T follicular helper cell (primary cell): Measurements from ENCODE around the gene PDS5B.
"Not testable (repeated sequence)": the region's sequence is repeated elsewhere in the genome, so short reads cannot be mapped to it uniquely, and the experiment has no call there.

Source experiments
- DNase-seq: peaks from one replicate; pipeline ENCODE4 v3.0.0-alpha.2; 2020; ENCODE audit warnings: low read depth

Gene PDS5B

GRCh38 chr13:32729097-32729496 is 142.8 kb downstream of the PDS5B start:
- DNase-seq, result not testable (repeated sequence)

GRCh38 chr13:32731074-32731473 is 144.8 kb downstream of the PDS5B start:
- DNase-seq, result no peak

- no peak for DNase-seq
Observed at GRCh38 chr13:32731576-32731975, 145.3 kb downstream of the PDS5B start.

- DNase-seq, result no peak
Observed at GRCh38 chr13:32733690-32734089, 147.4 kb downstream of the PDS5B start.

- DNase-seq, result no peak
Observed at GRCh38 chr13:32734511-32734910, 148.3 kb downstream of the PDS5B start.

GRCh38 chr13:32735859-32736258 is 149.6 kb downstream of the PDS5B start:
- no peak for DNase-seq

GRCh38 chr13:32736648-32737047 is 150.4 kb downstream of the PDS5B start:
- DNase-seq, result no peak

GRCh38 chr13:32737111-32737571 is 150.9 kb downstream of the PDS5B start:
- DNase-seq, result no peak

- DNase-seq, result no peak
Observed at GRCh38 chr13:32737679-32738078, 151.4 kb downstream of the PDS5B start.

GRCh38 chr13:32745509-32745908 is 159.3 kb downstream of the PDS5B start:
- DNase-seq, result no peak

- no peak for DNase-seq
Observed at GRCh38 chr13:32746474-32746873, 160.2 kb downstream of the PDS5B start.

GRCh38 chr13:32748305-32748704 is 162.1 kb downstream of the PDS5B start:
- DNase-seq, result no peak

GRCh38 chr13:32751340-32751739 is 165.1 kb downstream of the PDS5B start:
- DNase-seq, result no peak

GRCh38 chr13:32752311-32752710 is 166.1 kb downstream of the PDS5B start:
- DNase-seq, result no peak

- DNase-seq, result no peak
Observed at GRCh38 chr13:32752997-32753606, 166.8 kb downstream of the PDS5B start.

GRCh38 chr13:32754179-32754578 is 167.9 kb downstream of the PDS5B start:
- DNase-seq, result no peak

GRCh38 chr13:32759152-32759551 is 172.9 kb downstream of the PDS5B start:
- DNase-seq, result no peak

- DNase-seq, result no peak
Observed at GRCh38 chr13:32761472-32761871, 175.2 kb downstream of the PDS5B start.

GRCh38 chr13:32779119-32779518 is 192.9 kb downstream of the PDS5B start:
- no peak for DNase-seq

GRCh38 chr13:32781906-32782305 is 195.7 kb downstream of the PDS5B start:
- no peak for DNase-seq

- DNase-seq, result no peak
Observed at GRCh38 chr13:32783067-32783466, 196.8 kb downstream of the PDS5B start.

- DNase-seq, result no peak
Observed at GRCh38 chr13:32790731-32791130, 204.5 kb downstream of the PDS5B start.

- no peak for DNase-seq
Observed at GRCh38 chr13:32791545-32792172, 205.4 kb downstream of the PDS5B start.

GRCh38 chr13:32796754-32797153 is 210.5 kb downstream of the PDS5B start:
- no peak for DNase-seq
